ENCODE data around the gene DIPK1A. TPM values are rescaled to one million over a fixed set of nuclear protein-coding genes. Genes with fewer than 3 reads are reported as not detected.

The DIPK1A gene
- total RNA-seq, 1 donor from 2014 or later, result 8.4 TPM

GRCh38 chr1:92951141-92951582 is 10.1 kb downstream of the DIPK1A start:
- peak overlapping the region; percentile 57 for H3K27ac ChIP-seq (ENCODE audit: low read depth, low read length)

GRCh38 chr1:92949937-92950817 is 11.1 kb downstream of the DIPK1A start:
- Histone ChIP-seq H3K27me3 (ENCODE audit: insufficient read depth, low read length) (no peaks in the 10 kb centered on the region), H3K4me3 (ENCODE audit: insufficient read depth, low read depth, low read length) (no peak overlapping the region), H4K20me1 (ENCODE audit: insufficient read depth, low read length) (no peaks in the 10 kb centered on the region), H3K36me3 (ENCODE audit: insufficient read depth, low read length) (no peaks in the 10 kb centered on the region), H3K9me3 (ENCODE audit: insufficient read depth, low read depth, low read length) (no peaks in the 10 kb centered on the region), H3K27ac (ENCODE audit: low read depth, low read length) (peak overlapping the region; percentile 57), H3K79me2 (ENCODE audit: insufficient read depth, low read length) (no peaks in the 10 kb centered on the region), H3K4me1 (ENCODE audit: insufficient read depth, low read length) (peaks cover 16% of the 10 kb centered on the region), H2AFZ (ENCODE audit: low read depth, low read length) (peak overlapping the region; percentile 35), H3K4me2 (ENCODE audit: low read length) (peak overlapping the region; percentile 61), H3K9ac (ENCODE audit: low read length) (no peak overlapping the region)
- H3K36me3 Mint-ChIP-seq (ENCODE audit: low read depth, unreplicated experiment), result no peaks in the 10 kb centered on the region
- no peak for TF ChIP-seq EZH2 (IDR thresholded peaks at IDR 0.05; ENCODE audit: insufficient read depth, low read length)
- no peak for TF ChIP-seq CTCF (IDR thresholded peaks at IDR 0.05; ENCODE audit: insufficient read depth, low read depth, low read length)
- no peak overlapping the region for H3K27ac Mint-ChIP-seq (ENCODE audit: unreplicated experiment)
- no peak overlapping the region for H3K4me3 Mint-ChIP-seq (ENCODE audit: unreplicated experiment)
- H3K9me3 Mint-ChIP-seq (ENCODE audit: unreplicated experiment), result no peaks in the 10 kb centered on the region
- peak; percentile 86 for DNase-seq (ENCODE audit: low read depth)
- H3K27me3 Mint-ChIP-seq (ENCODE audit: low read depth, unreplicated experiment), result no peaks in the 10 kb centered on the region
- no peaks in the 10 kb centered on the region for H3K4me1 Mint-ChIP-seq (ENCODE audit: low read depth, unreplicated experiment)
- FAIRE-seq, result peak; percentile 62

More at GRCh38 chr1:92951141-92951582, 10.1 kb downstream of the DIPK1A start:
- Histone ChIP-seq H3K9ac (ENCODE audit: low read length) (peak overlapping the region; percentile 19), H3K27me3 (ENCODE audit: insufficient read depth, low read length) (no peaks in the 10 kb centered on the region), H2AFZ (ENCODE audit: low read depth, low read length) (no peak overlapping the region), H4K20me1 (ENCODE audit: insufficient read depth, low read length) (no peaks in the 10 kb centered on the region), H3K36me3 (ENCODE audit: insufficient read depth, low read length) (no peaks in the 10 kb centered on the region), H3K4me2 (ENCODE audit: low read length) (peak overlapping the region; percentile 58), H3K4me1 (ENCODE audit: insufficient read depth, low read length) (peaks cover 16% of the 10 kb centered on the region), H3K4me3 (ENCODE audit: insufficient read depth, low read depth, low read length) (no peak overlapping the region), H3K9me3 (ENCODE audit: insufficient read depth, low read depth, low read length) (no peaks in the 10 kb centered on the region), H3K79me2 (ENCODE audit: insufficient read depth, low read length) (no peaks in the 10 kb centered on the region)
- Mint-ChIP-seq H3K4me1 (ENCODE audit: low read depth, unreplicated experiment) (no peaks in the 10 kb centered on the region), H3K36me3 (ENCODE audit: low read depth, unreplicated experiment) (no peaks in the 10 kb centered on the region), H3K4me3 (ENCODE audit: unreplicated experiment) (no peak overlapping the region), H3K27ac (ENCODE audit: unreplicated experiment) (no peak overlapping the region), H3K9me3 (ENCODE audit: unreplicated experiment) (no peaks in the 10 kb centered on the region), H3K27me3 (ENCODE audit: low read depth, unreplicated experiment) (no peaks in the 10 kb centered on the region)
- DNase-seq (ENCODE audit: low read depth) (peak; percentile 81), FAIRE-seq (peak; percentile 67)
- TF ChIP-seq EZH2 (IDR thresholded peaks at IDR 0.05; ENCODE audit: insufficient read depth, low read length) (no peak), CTCF (IDR thresholded peaks at IDR 0.05; ENCODE audit: insufficient read depth, low read depth, low read length) (no peak)

- TF ChIP-seq CTCF (IDR thresholded peaks at IDR 0.05; ENCODE audit: insufficient read depth, low read depth, low read length) (no peak), EZH2 (IDR thresholded peaks at IDR 0.05; ENCODE audit: insufficient read depth, low read length) (no peak)
- FAIRE-seq, result no peak
- Mint-ChIP-seq H3K9me3 (ENCODE audit: unreplicated experiment) (no peaks in the 10 kb centered on the region), H3K4me1 (ENCODE audit: low read depth, unreplicated experiment) (no peaks in the 10 kb centered on the region), H3K27ac (ENCODE audit: unreplicated experiment) (no peak overlapping the region), H3K36me3 (ENCODE audit: low read depth, unreplicated experiment) (no peaks in the 10 kb centered on the region), H3K4me3 (ENCODE audit: unreplicated experiment) (no peak overlapping the region), H3K27me3 (ENCODE audit: low read depth, unreplicated experiment) (no peaks in the 10 kb centered on the region)
- Histone ChIP-seq H3K4me2 (ENCODE audit: low read length) (no peak overlapping the region), H3K4me1 (ENCODE audit: insufficient read depth, low read length) (peaks cover 16% of the 10 kb centered on the region), H4K20me1 (ENCODE audit: insufficient read depth, low read length) (no peaks in the 10 kb centered on the region), H2AFZ (ENCODE audit: low read depth, low read length) (no peak overlapping the region), H3K9me3 (ENCODE audit: insufficient read depth, low read depth, low read length) (no peaks in the 10 kb centered on the region), H3K36me3 (ENCODE audit: insufficient read depth, low read length) (no peaks in the 10 kb centered on the region), H3K4me3 (ENCODE audit: insufficient read depth, low read depth, low read length) (no peak overlapping the region), H3K27ac (ENCODE audit: low read depth, low read length) (no peak overlapping the region), H3K79me2 (ENCODE audit: insufficient read depth, low read length) (no peaks in the 10 kb centered on the region), H3K9ac (ENCODE audit: low read length) (no peak overlapping the region), H3K27me3 (ENCODE audit: insufficient read depth, low read length) (no peaks in the 10 kb centered on the region)
- no peak for DNase-seq (ENCODE audit: low read depth)
These were observed 13.2 kb downstream of the DIPK1A start for GRCh38 chr1:92948071-92948470.
